CD14-positive monocyte (primary cell): ENCODE data around the gene NME8. TPM values are rescaled to one million over a fixed set of nuclear protein-coding genes. Genes with fewer than 3 reads are reported as not detected.

ENCODE experiments used
- DNase-seq, 3 donors: peaks; one replicate each; pipeline ENCODE4 v3.0.0-alpha.2; 2011 to 2022
- H2AFZ ChIP-seq: 2 replicates; pipeline ENCODE4 v1.6.0; 2012; ENCODE audit warnings: mild to moderate bottlenecking, low read depth, low read length, inconsistent platforms; ENCODE audit not compliant: insufficient read depth, poor library complexity, severe bottlenecking
- H3K27ac ChIP-seq, 2 donors: 1 replicate in 1 of 2; 2 replicates in 1 of 2; pipeline ENCODE4 v1.5.1; 2012 to 2013; ENCODE audit warnings: low read length in 2 of 2, control low read depth in 1 of 2, inconsistent platforms in 1 of 2, low read depth in 1 of 2, mild to moderate bottlenecking in 1 of 2
- H3K27me3 ChIP-seq, 2 donors: one replicate each; pipeline versions ENCODE4 v1.6.0 to v1.6.1; 2011 to 2013; ENCODE audit warnings: low read length in 2 of 2; ENCODE audit not compliant: control insufficient read depth in 2 of 2, insufficient read depth in 2 of 2
- H3K36me3 ChIP-seq, 2 donors: replicated peaks in 1 of 2; 1 replicate in 1 of 2; 2 replicates in 1 of 2; pipeline versions ENCODE4 v1.5.1 to v1.6.1; 2012 to 2013; ENCODE audit warnings: low read length in 2 of 2, control low read depth in 1 of 2, inconsistent platforms in 1 of 2, mild to moderate bottlenecking in 1 of 2; ENCODE audit not compliant: insufficient read depth in 2 of 2, control insufficient read depth in 1 of 2
- H3K4me1 ChIP-seq, 2 donors: 1 replicate in 1 of 2; 2 replicates in 1 of 2; pipeline versions ENCODE4 v1.5.1 to v1.6.1; 2012 to 2013; ENCODE audit warnings: low read length in 2 of 2, control low read depth in 1 of 2, inconsistent platforms in 1 of 2, mild to moderate bottlenecking in 1 of 2, moderate library complexity in 1 of 2; ENCODE audit not compliant: insufficient read depth in 2 of 2, control insufficient read depth in 1 of 2
- H3K4me2 ChIP-seq: replicated peaks from 2 replicates; pipeline ENCODE3; 2012; ENCODE audit warnings: low read length, moderate library complexity, mild to moderate bottlenecking; ENCODE audit not compliant: poor library complexity, severe bottlenecking; ENCODE audit errors: extremely low read depth
- H3K4me3 ChIP-seq, 3 experiments: fragments of 200-600 bp in 1 of 3; sonication (generic) in 1 of 3; replicated peaks in 1 of 3; 1 replicate in 2 of 3; 2 replicates in 1 of 3; pipeline ENCODE4 v1.5.1; 2011 to 2013; ENCODE audit warnings: low read length in 3 of 3, mild to moderate bottlenecking in 3 of 3, control low read depth in 2 of 3, low read depth in 2 of 3, inconsistent platforms in 1 of 3, moderate library complexity in 1 of 3
- H3K79me2 ChIP-seq: 2 replicates; pipeline ENCODE4 v1.6.0; 2012; ENCODE audit warnings: mild to moderate bottlenecking, control low read depth, inconsistent platforms, low read length, moderate library complexity; ENCODE audit not compliant: insufficient read depth
- H3K9ac ChIP-seq: 2 replicates; pipeline ENCODE4 v1.6.0; 2017; ENCODE audit warnings: low read length, mild to moderate bottlenecking; ENCODE audit not compliant: insufficient read depth, poor library complexity, severe bottlenecking
- H3K9me3 ChIP-seq, 2 donors: replicated peaks in 1 of 2; 1 replicate in 1 of 2; 2 replicates in 1 of 2; pipeline versions ENCODE4 v1.5.1 to v1.6.1; 2012 to 2013; ENCODE audit warnings: low read length in 2 of 2, control low read depth in 1 of 2; ENCODE audit not compliant: control insufficient read depth in 1 of 2, insufficient read depth in 1 of 2
- H4K20me1 ChIP-seq: 2 replicates; pipeline ENCODE4 v1.6.0; 2012; ENCODE audit warnings: mild to moderate bottlenecking, low read length, control low read depth, moderate library complexity; ENCODE audit not compliant: insufficient read depth
- H3K27ac Mint-ChIP-seq, 7 donors: one replicate each; pipeline ENCODE4 v1.8.0; 2020; ENCODE audit warnings: mild to moderate bottlenecking in 7 of 7, mixed read lengths in 7 of 7, moderate library complexity in 6 of 7, inconsistent platforms in 2 of 7
- H3K27me3 Mint-ChIP-seq, 3 donors: one replicate each; pipeline ENCODE4 v1.8.0; 2021 to 2022; ENCODE audit warnings: low read depth in 3 of 3, mild to moderate bottlenecking in 3 of 3, mixed read lengths in 3 of 3, moderate library complexity in 3 of 3, inconsistent platforms in 1 of 3
- H3K36me3 Mint-ChIP-seq, 2 donors: one replicate each; pipeline ENCODE4 v1.8.0; 2020; ENCODE audit warnings: mixed read lengths in 2 of 2, inconsistent platforms in 1 of 2, mild to moderate bottlenecking in 1 of 2
- H3K4me1 Mint-ChIP-seq: one replicate; pipeline ENCODE4 v1.8.0; 2020; ENCODE audit warnings: mild to moderate bottlenecking, mixed read lengths
- H3K4me3 Mint-ChIP-seq, 2 donors: one replicate each; pipeline ENCODE4 v1.8.0; 2020; ENCODE audit warnings: mild to moderate bottlenecking in 2 of 2, mixed read lengths in 2 of 2, moderate library complexity in 1 of 2
- H3K9me3 Mint-ChIP-seq, 7 donors: one replicate each; pipeline ENCODE4 v1.8.0; 2020 to 2022; ENCODE audit warnings: mixed read lengths in 7 of 7, mild to moderate bottlenecking in 6 of 7, moderate library complexity in 6 of 7, inconsistent platforms in 2 of 7
- WGBS: methylation state at CpG from one replicate; pipeline ENCODE4 v1.1.5; 2013; ENCODE audit warnings: missing lambda C conversion rate; ENCODE audit not compliant: insufficient coverage; 5-methylcytosine and 5-hydroxymethylcytosine counted together
- intact Hi-C, 2 donors: fragments of 100-400 bp; cut with micrococcal nuclease; formaldehyde crosslinking; loops; one replicate each; pipeline versions ENCODE4 v1.15.0 to v1.15.1; 2023
- polyA plus RNA-seq, 3 donors: library from polyadenylated mRNA; depleted of rRNA in 1 of 3; unstranded in 2 of 3; stranded (reverse) in 1 of 3; fragments of 300-500 nt in 2 of 3; fragments of >200 nt in 1 of 3; fragmentation: Illumina TruSeq in 2 of 3; gene quantifications; 1 replicate in 2 of 3; 2 replicates in 1 of 3; pipeline ENCODE4 v1.2.3, GENCODE V29; 2012 to 2021
- TF ChIP-seq, protein P1 (sequence below): fragments of 200-600 bp; IDR thresholded peaks from one replicate; pipeline ENCODE4 v1.8.0; 2022; ENCODE audit warnings: antibody characterized with exemption, mild to moderate bottlenecking

Gene NME8
- polyA plus RNA-seq, 3 donors, result 3.2 to 8.8 (median 4.8) TPM

GRCh38 chr7:37943905-37944736 is 95.7 kb downstream of the NME8 start:
- H3K27me3 ChIP-seq, result no peaks in the 10 kb centered on the region
- H2AFZ ChIP-seq, result no peak overlapping the region
- no peak overlapping the region for H3K4me3 ChIP-seq
- WGBS, result 93% methylated on average over 4 of the region's 8 CpGs
- no peaks in the 10 kb centered on the region for H3K79me2 ChIP-seq
- H3K36me3 ChIP-seq, result no peaks in the 10 kb centered on the region
- no peak overlapping the region for H3K9ac ChIP-seq
- DNase-seq, result no peak
- no peaks in the 10 kb centered on the region for H4K20me1 ChIP-seq
- no peaks in the 10 kb centered on the region for H3K4me1 Mint-ChIP-seq
- intact Hi-C loops, result no loop called here
- no peak overlapping the region for H3K4me3 Mint-ChIP-seq
- H3K27me3 Mint-ChIP-seq, result no peaks in the 10 kb centered on the region
- H3K9me3 ChIP-seq, result no peaks in the 10 kb centered on the region
- no peaks in the 10 kb centered on the region for H3K36me3 Mint-ChIP-seq
- no peaks in the 10 kb centered on the region for H3K4me1 ChIP-seq
- TF ChIP-seq, protein P1, sequence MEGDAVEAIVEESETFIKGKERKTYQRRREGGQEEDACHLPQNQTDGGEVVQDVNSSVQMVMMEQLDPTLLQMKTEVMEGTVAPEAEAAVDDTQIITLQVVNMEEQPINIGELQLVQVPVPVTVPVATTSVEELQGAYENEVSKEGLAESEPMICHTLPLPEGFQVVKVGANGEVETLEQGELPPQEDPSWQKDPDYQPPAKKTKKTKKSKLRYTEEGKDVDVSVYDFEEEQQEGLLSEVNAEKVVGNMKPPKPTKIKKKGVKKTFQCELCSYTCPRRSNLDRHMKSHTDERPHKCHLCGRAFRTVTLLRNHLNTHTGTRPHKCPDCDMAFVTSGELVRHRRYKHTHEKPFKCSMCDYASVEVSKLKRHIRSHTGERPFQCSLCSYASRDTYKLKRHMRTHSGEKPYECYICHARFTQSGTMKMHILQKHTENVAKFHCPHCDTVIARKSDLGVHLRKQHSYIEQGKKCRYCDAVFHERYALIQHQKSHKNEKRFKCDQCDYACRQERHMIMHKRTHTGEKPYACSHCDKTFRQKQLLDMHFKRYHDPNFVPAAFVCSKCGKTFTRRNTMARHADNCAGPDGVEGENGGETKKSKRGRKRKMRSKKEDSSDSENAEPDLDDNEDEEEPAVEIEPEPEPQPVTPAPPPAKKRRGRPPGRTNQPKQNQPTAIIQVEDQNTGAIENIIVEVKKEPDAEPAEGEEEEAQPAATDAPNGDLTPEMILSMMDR, result no peak
- peaks cover 0 to 3% (median 0%) of the 10 kb centered on the region in 7 donors for H3K9me3 Mint-ChIP-seq
- H3K27ac ChIP-seq, result no peak overlapping the region
- H3K27ac Mint-ChIP-seq, result no peak overlapping the region
- no peak overlapping the region for H3K4me2 ChIP-seq

DNA sequence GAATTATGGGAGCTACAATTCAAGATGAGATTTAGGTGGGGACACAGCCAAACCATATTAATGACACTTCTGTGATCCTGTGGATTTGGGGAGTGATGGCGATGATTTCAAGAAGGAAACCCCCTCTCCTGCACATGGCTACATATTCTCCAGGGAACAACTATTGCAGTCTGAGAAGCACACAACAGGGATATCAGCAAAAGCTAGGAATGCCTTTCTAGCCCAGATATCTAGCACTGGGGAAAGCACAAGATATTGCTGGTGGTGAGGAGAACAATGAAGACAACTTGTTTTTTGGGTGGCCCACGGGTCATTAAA is 96.3 kb downstream of the NME8 start:
- no peak overlapping the region for H3K27ac Mint-ChIP-seq
- Histone ChIP-seq H3K9me3 (no peaks in the 10 kb centered on the region), H3K4me1 (no peaks in the 10 kb centered on the region), H2AFZ (no peak overlapping the region), H3K79me2 (no peaks in the 10 kb centered on the region), H3K27me3 (no peaks in the 10 kb centered on the region), H3K9ac (no peak overlapping the region), H3K4me3 (no peak overlapping the region), H3K27ac (no peak overlapping the region), H3K36me3 (no peaks in the 10 kb centered on the region), H4K20me1 (no peaks in the 10 kb centered on the region), H3K4me2 (no peak overlapping the region)
- H3K9me3 Mint-ChIP-seq, result peaks cover 0 to 3% (median 0%) of the 10 kb centered on the region in 7 donors
- no peaks in the 10 kb centered on the region for H3K27me3 Mint-ChIP-seq
- intact Hi-C loops, result no loop called here
- no peak overlapping the region for H3K4me3 Mint-ChIP-seq
- H3K4me1 Mint-ChIP-seq, result no peaks in the 10 kb centered on the region
- no CpG with 5 or more reads among the region's 2 CpGs for WGBS
- TF ChIP-seq, protein P1, result no peak
- DNase-seq, result no peak
- peaks cover 0 to 2% of the 10 kb centered on the region in 2 donors for H3K36me3 Mint-ChIP-seq
